Activated T-helper 1 cell treated with anti-CD3 and anti-CD28 coated beads, Interleukin-12 subunit alpha, Interleukin-12 subunit beta, Interleukin-2, Interleukin-4 antibody, amounts not matched to agents 30 ng/mL and 10 ng/mL and 1 ng/mL, durations not matched to agents 14 hours and 24 hours and 36 hours (primary cell): ENCODE results near the gene FAM120AOS. TPM values are rescaled to one million over a fixed set of nuclear protein-coding genes. Genes with fewer than 3 reads are reported as not detected.

ENCODE experiments used
- DNase-seq: peaks from one replicate; pipeline ENCODE4 v3.0.0; 2021; ENCODE audit warnings: low spot score
- H3K27ac Mint-ChIP-seq: one replicate; pipeline ENCODE4 v1.8.0; 2021; ENCODE audit warnings: mild to moderate bottlenecking, mixed read lengths
- H3K27me3 Mint-ChIP-seq: one replicate; pipeline ENCODE4 v1.8.0; 2022; ENCODE audit warnings: mild to moderate bottlenecking, moderate library complexity, mixed read lengths; ENCODE audit not compliant: insufficient read depth
- H3K36me3 Mint-ChIP-seq: one replicate; pipeline ENCODE4 v1.8.0; 2021; ENCODE audit warnings: low read depth, mixed read lengths
- H3K4me1 Mint-ChIP-seq: one replicate; pipeline ENCODE4 v1.8.0; 2021; ENCODE audit warnings: low read depth, mixed read lengths
- H3K4me3 Mint-ChIP-seq: one replicate; pipeline ENCODE4 v1.8.0; 2021; ENCODE audit warnings: mild to moderate bottlenecking, moderate library complexity, mixed read lengths
- H3K9me3 Mint-ChIP-seq: one replicate; pipeline ENCODE4 v1.8.0; 2021; ENCODE audit warnings: mixed read lengths
- intact Hi-C: fragments of 100-400 bp; cut with micrococcal nuclease; formaldehyde crosslinking; loops from one replicate; pipeline ENCODE4 v1.15.1; 2024
- total RNA-seq: library from RNA; stranded (reverse); gene quantifications from 2 replicates; pipeline ENCODE4 v1.2.3, GENCODE V29; 2022

The FAM120AOS gene
- 31.2 and 38.8 TPM in 2 replicates for total RNA-seq

GRCh38 chr9:93453047-93453914 is at the start of gene FAM120AOS:
FAM120AOS (minus strand) TSS chr9:93453581; CDS start chr9:93452709, 872 bp downstream.
- peak within 1 kb of the TSS; percentile 98 for H3K4me3 Mint-ChIP-seq
- peaks cover 33% of the 10 kb centered on the region for H3K36me3 Mint-ChIP-seq
- peak; percentile 81 for DNase-seq
- peaks cover 51% of the 10 kb centered on the region for H3K4me1 Mint-ChIP-seq
- no peaks in the 10 kb centered on the region for H3K27me3 Mint-ChIP-seq
- peak within 1 kb of the TSS; percentile 95 for H3K27ac Mint-ChIP-seq
- intact Hi-C loops, result loop anchor here (1.0 to 5.0 kb wide), 10 partner anchors 10 to 1338 kb away; partner anchors contain the start of genes BICD2, IARS1, NINJ1 and SPTLC1
- no peaks in the 10 kb centered on the region for H3K9me3 Mint-ChIP-seq

GRCh38 chr9:93501406-93501805 is 48.0 kb upstream of the FAM120AOS start:
- no peaks in the 10 kb centered on the region for H3K27me3 Mint-ChIP-seq
- no peaks in the 10 kb centered on the region for H3K9me3 Mint-ChIP-seq
- no peak for DNase-seq
- H3K27ac Mint-ChIP-seq, result peak overlapping the region; percentile 72
- peaks cover 56% of the 10 kb centered on the region for H3K36me3 Mint-ChIP-seq
- H3K4me3 Mint-ChIP-seq, result peak overlapping the region; percentile 81
- H3K4me1 Mint-ChIP-seq, result peaks cover 49% of the 10 kb centered on the region
- intact Hi-C loops, result loop anchor here (2.0 kb wide), 2 partner anchors 39 to 49 kb away; partner anchors contain the start of gene FAM120AOS

- DNase-seq, result no peak
- H3K27ac Mint-ChIP-seq, result peak overlapping the region; percentile 72
- peaks cover 44% of the 10 kb centered on the region for H3K4me1 Mint-ChIP-seq
- intact Hi-C loops, result loop anchor here (2.0 kb wide), 2 partner anchors 38 to 48 kb away; partner anchors contain the start of gene FAM120AOS
- H3K4me3 Mint-ChIP-seq, result peak overlapping the region; percentile 81
- peaks cover 58% of the 10 kb centered on the region for H3K36me3 Mint-ChIP-seq
- no peaks in the 10 kb centered on the region for H3K27me3 Mint-ChIP-seq
- no peaks in the 10 kb centered on the region for H3K9me3 Mint-ChIP-seq
These were observed 47.4 kb upstream of the FAM120AOS start for GRCh38 chr9:93500571-93501298.

GRCh38 chr9:93496285-93496684 is 42.9 kb upstream of the FAM120AOS start:
- Mint-ChIP-seq H3K36me3 (peaks cover 50% of the 10 kb centered on the region), H3K9me3 (no peaks in the 10 kb centered on the region), H3K4me3 (no peak overlapping the region), H3K27ac (no peak overlapping the region), H3K4me1 (peaks cover 18% of the 10 kb centered on the region), H3K27me3 (no peaks in the 10 kb centered on the region)
- intact Hi-C loops, result no loop called here
- no peak for DNase-seq

- Mint-ChIP-seq H3K36me3 (peaks cover 40% of the 10 kb centered on the region), H3K27me3 (no peaks in the 10 kb centered on the region), H3K4me3 (no peak overlapping the region), H3K27ac (no peak overlapping the region), H3K4me1 (peaks cover 3% of the 10 kb centered on the region), H3K9me3 (no peaks in the 10 kb centered on the region)
- intact Hi-C loops, result no loop called here
- DNase-seq, result no peak
These were observed 40.6 kb upstream of the FAM120AOS start for GRCh38 chr9:93493949-93494348.

GRCh38 chr9:93492327-93492726 is 38.9 kb upstream of the FAM120AOS start:
- intact Hi-C loops, result no loop called here
- Mint-ChIP-seq H3K9me3 (no peaks in the 10 kb centered on the region), H3K4me3 (no peak overlapping the region), H3K4me1 (peaks cover 16% of the 10 kb centered on the region), H3K36me3 (peaks cover 42% of the 10 kb centered on the region), H3K27me3 (no peaks in the 10 kb centered on the region), H3K27ac (no peak overlapping the region)
- no peak for DNase-seq

- Mint-ChIP-seq H3K27me3 (no peaks in the 10 kb centered on the region), H3K36me3 (peaks cover 42% of the 10 kb centered on the region), H3K4me1 (peaks cover 19% of the 10 kb centered on the region)
These were observed 38.3 kb upstream of the FAM120AOS start for GRCh38 chr9:93491593-93492232.

GRCh38 chr9:93488244-93488643 is 34.9 kb upstream of the FAM120AOS start:
- intact Hi-C loops, result no loop called here
- Mint-ChIP-seq H3K9me3 (no peaks in the 10 kb centered on the region), H3K4me3 (no peak overlapping the region), H3K27ac (peak overlapping the region; percentile 5), H3K4me1 (peaks cover 32% of the 10 kb centered on the region), H3K36me3 (peaks cover 39% of the 10 kb centered on the region), H3K27me3 (no peaks in the 10 kb centered on the region)
- no peak for DNase-seq

More at GRCh38 chr9:93491593-93492232, 38.3 kb upstream of the FAM120AOS start:
- intact Hi-C loops, result no loop called here
- no peak overlapping the region for H3K27ac Mint-ChIP-seq
- no peak for DNase-seq
- H3K9me3 Mint-ChIP-seq, result no peaks in the 10 kb centered on the region
- no peak overlapping the region for H3K4me3 Mint-ChIP-seq

GRCh38 chr9:93486268-93486667 is 32.9 kb upstream of the FAM120AOS start:
- H3K27me3 Mint-ChIP-seq, result no peaks in the 10 kb centered on the region
- peaks cover 32% of the 10 kb centered on the region for H3K4me1 Mint-ChIP-seq
- no peaks in the 10 kb centered on the region for H3K9me3 Mint-ChIP-seq
- H3K27ac Mint-ChIP-seq, result peak overlapping the region; percentile 20
- intact Hi-C loops, result loop anchor here (2.0 kb wide), 1 partner anchor 15 kb away; no protein-coding TSS in a partner anchor
- DNase-seq, result no peak
- H3K4me3 Mint-ChIP-seq, result no peak overlapping the region
- H3K36me3 Mint-ChIP-seq, result peaks cover 45% of the 10 kb centered on the region

- Mint-ChIP-seq H3K4me1 (peaks cover 26% of the 10 kb centered on the region), H3K9me3 (no peaks in the 10 kb centered on the region), H3K4me3 (no peak overlapping the region), H3K27ac (no peak overlapping the region), H3K27me3 (no peaks in the 10 kb centered on the region), H3K36me3 (peaks cover 44% of the 10 kb centered on the region)
- DNase-seq, result no peak
- intact Hi-C loops, result no loop called here
These were observed 30.1 kb upstream of the FAM120AOS start for GRCh38 chr9:93483497-93483896.

- peaks cover 21% of the 10 kb centered on the region for H3K4me1 Mint-ChIP-seq
- DNase-seq, result no peak
- H3K27me3 Mint-ChIP-seq, result no peaks in the 10 kb centered on the region
- intact Hi-C loops, result no loop called here
- H3K9me3 Mint-ChIP-seq, result no peaks in the 10 kb centered on the region
- H3K36me3 Mint-ChIP-seq, result peaks cover 39% of the 10 kb centered on the region
- H3K27ac Mint-ChIP-seq, result no peak overlapping the region
- H3K4me3 Mint-ChIP-seq, result no peak overlapping the region
These were observed 27.4 kb upstream of the FAM120AOS start for GRCh38 chr9:93480728-93481324.

GRCh38 chr9:93480262-93480661 is 26.9 kb upstream of the FAM120AOS start:
- Mint-ChIP-seq H3K27ac (no peak overlapping the region), H3K36me3 (peaks cover 39% of the 10 kb centered on the region), H3K9me3 (no peaks in the 10 kb centered on the region), H3K27me3 (no peaks in the 10 kb centered on the region), H3K4me1 (peaks cover 22% of the 10 kb centered on the region), H3K4me3 (no peak overlapping the region)
- intact Hi-C loops, result no loop called here
- DNase-seq, result no peak
